Liver (tissue), 9 donors: ENCODE data around the gene SYCP1. TPM values are rescaled to one million over a fixed set of nuclear protein-coding genes. Genes with fewer than 3 reads are reported as not detected.

Source experiments
- DNase-seq: peaks from one replicate; pipeline ENCODE4 v3.0.0-alpha.2; 2017; ENCODE audit warnings: low spot score
- H3K27ac ChIP-seq, 2 donors: one replicate each; pipeline ENCODE4 v1.7.0; 2013; ENCODE audit warnings: inconsistent platforms in 2 of 2, low read length in 2 of 2, control low read depth in 1 of 2, low read depth in 1 of 2, mild to moderate bottlenecking in 1 of 2
- H3K27me3 ChIP-seq, 4 donors: one replicate each; pipeline versions ENCODE4 v1.6.1 to v1.7.0; 2013; ENCODE audit warnings: low read length in 3 of 4, inconsistent platforms in 1 of 4, mild to moderate bottlenecking in 1 of 4, moderate library complexity in 1 of 4; ENCODE audit not compliant: control insufficient read depth in 4 of 4, insufficient read depth in 4 of 4
- H3K36me3 ChIP-seq, 4 donors: one replicate each; pipeline versions ENCODE4 v1.6.1 to v1.7.0; 2013; ENCODE audit warnings: low read length in 3 of 4, mild to moderate bottlenecking in 3 of 4, low read depth in 1 of 4, moderate library complexity in 1 of 4; ENCODE audit not compliant: control insufficient read depth in 4 of 4, insufficient read depth in 3 of 4
- H3K4me1 ChIP-seq, 4 donors: one replicate each; pipeline versions ENCODE4 v1.6.1 to v1.7.0; 2013; ENCODE audit warnings: low read length in 3 of 4, mild to moderate bottlenecking in 3 of 4, moderate library complexity in 1 of 4; ENCODE audit not compliant: control insufficient read depth in 4 of 4, insufficient read depth in 4 of 4
- H3K4me3 ChIP-seq, 3 donors: one replicate each; pipeline versions ENCODE4 v1.6.1 to v1.7.0; 2013; ENCODE audit warnings: low read length in 3 of 3, control low read depth in 1 of 3, low read depth in 1 of 3, mild to moderate bottlenecking in 1 of 3
- H3K9ac ChIP-seq, 2 donors: one replicate each; pipeline ENCODE4 v1.7.0; 2013; ENCODE audit warnings: low read length in 2 of 2, mild to moderate bottlenecking in 2 of 2, moderate library complexity in 2 of 2, control low read depth in 1 of 2, low read depth in 1 of 2
- H3K9me3 ChIP-seq, 4 donors: one replicate each; pipeline versions ENCODE4 v1.6.1 to v1.7.0; 2013; ENCODE audit warnings: low read length in 3 of 4; ENCODE audit not compliant: control insufficient read depth in 4 of 4
- ATF3 ChIP-seq: IDR thresholded peaks from 2 replicates; pipeline ENCODE4 v1.6.1; 2016; ENCODE audit warnings: antibody characterized with exemption
- CTCF ChIP-seq: fragments of 150-350 bp; IDR thresholded peaks from 2 replicates; pipeline ENCODE4 v1.5.1; 2017; ENCODE audit warnings: improper control_type of control experiment, low read depth, low read length; ENCODE audit not compliant: missing input control
- EGR1 ChIP-seq, 2 donors: IDR thresholded peaks; 2 replicates each; pipeline ENCODE4 v1.6.1; 2016 to 2018; ENCODE audit warnings: antibody characterized with exemption in 2 of 2, low read depth in 2 of 2
- FOXA1 ChIP-seq: IDR thresholded peaks from 2 replicates; pipeline ENCODE4 v1.6.1; 2016; ENCODE audit warnings: antibody characterized with exemption
- FOXA2 ChIP-seq: IDR thresholded peaks from 2 replicates; pipeline ENCODE4 v1.6.1; 2016; ENCODE audit warnings: antibody characterized with exemption
- GABPA ChIP-seq, 2 donors: IDR thresholded peaks in 1 of 2; conservative IDR thresholded peaks in 1 of 2; 2 replicates each; pipeline ENCODE4 v1.6.1; 2016; ENCODE audit warnings: antibody characterized with exemption in 2 of 2, mild to moderate bottlenecking in 1 of 2, moderate library complexity in 1 of 2
- HNF4A ChIP-seq, 2 donors: conservative IDR thresholded peaks; 2 replicates each; pipeline ENCODE4 v1.6.1; 2016; ENCODE audit warnings: antibody characterized with exemption in 2 of 2, mild to moderate bottlenecking in 2 of 2
- HNF4G ChIP-seq: IDR thresholded peaks from 2 replicates; pipeline ENCODE4 v1.6.1; 2016; ENCODE audit warnings: antibody characterized with exemption
- JUND ChIP-seq, 2 donors: IDR thresholded peaks; 2 replicates each; pipeline ENCODE4 v1.6.1; 2016; ENCODE audit warnings: antibody characterized with exemption in 2 of 2
- MAX ChIP-seq: IDR thresholded peaks from 2 replicates; pipeline ENCODE4 v1.6.1; 2016; ENCODE audit warnings: antibody characterized with exemption
- NR2F2 ChIP-seq: IDR thresholded peaks from 2 replicates; pipeline ENCODE4 v1.6.1; 2016; ENCODE audit warnings: antibody characterized with exemption
- RAD21 ChIP-seq, 2 donors: IDR thresholded peaks; 2 replicates each; pipeline ENCODE4 v1.6.1; 2016; ENCODE audit warnings: antibody characterized with exemption in 2 of 2, mild to moderate bottlenecking in 2 of 2
- REST ChIP-seq: IDR thresholded peaks from 2 replicates; pipeline ENCODE4 v1.6.1; 2016; ENCODE audit warnings: antibody characterized with exemption, mild to moderate bottlenecking
- RXRA ChIP-seq, 2 donors: IDR thresholded peaks; 2 replicates each; pipeline ENCODE4 v1.6.1; 2017 to 2018; ENCODE audit warnings: antibody characterized with exemption in 2 of 2, mild to moderate bottlenecking in 1 of 2
- SP1 ChIP-seq: IDR thresholded peaks from 2 replicates; pipeline ENCODE4 v1.6.1; 2018; ENCODE audit warnings: antibody characterized with exemption, mild to moderate bottlenecking
- TAF1 ChIP-seq: conservative IDR thresholded peaks from 2 replicates; pipeline ENCODE4 v1.6.1; 2016; ENCODE audit warnings: antibody characterized with exemption, mild to moderate bottlenecking
- YY1 ChIP-seq: IDR thresholded peaks from 2 replicates; pipeline ENCODE4 v1.6.1; 2016; ENCODE audit warnings: antibody characterized with exemption, mild to moderate bottlenecking
- ZBTB33 ChIP-seq: IDR thresholded peaks from 2 replicates; pipeline ENCODE4 v1.6.1; 2016; ENCODE audit warnings: antibody characterized with exemption
- WGBS: extraction: QIAGEN DNeasy Blood & Tissue Kit; methylation state at CpG from one replicate; pipeline ENCODE4 v1.1.7; 2013; 5-methylcytosine and 5-hydroxymethylcytosine counted together
- polyA plus RNA-seq, 2 donors: library from polyadenylated mRNA; stranded (reverse) in 1 of 2; unstranded in 1 of 2; fragments of 200-250 nt in 1 of 2; fragments of >200 nt in 1 of 2; fragmentation: Nextera tagmentation in 1 of 2; extraction: Ambion mirVana in 1 of 2; gene quantifications; one replicate each; pipeline versions ENCODE4 v1.2.1 to v1.2.3, GENCODE V29; 2013 to 2015
- total RNA-seq, 2 donors: library from RNA; depleted of rRNA; stranded (reverse); fragments of >200 nt; gene quantifications; one replicate each; pipeline ENCODE4 v1.2.3, GENCODE V29; 2014
- donor health status: healthy.
- donor health status: healthy.
- donor health status: healthy.
- donor health status: healthy.
- donor health status: healthy.

SYCP1 gene
- total and polyA plus RNA-seq, 4 donors, result 0.89 TPM; not detected in 3

GRCh38 chr1:115012434-115012833 lies 157.8 kb downstream of the SYCP1 start:
- H3K27ac ChIP-seq, result no peak overlapping the region
- H3K4me1 ChIP-seq, result no peaks in the 10 kb centered on the region
- H3K9me3 ChIP-seq, result no peaks in the 10 kb centered on the region
- H3K27me3 ChIP-seq, result no peaks in the 10 kb centered on the region
- no peak for TF ChIP-seq JUND (IDR thresholded peaks at IDR 0.05)
- TF ChIP-seq MAX, result no peak
- TF ChIP-seq HNF4A (conservative IDR thresholded peaks at IDR 0.05), result no peak
- no peak for TF ChIP-seq FOXA2
- TF ChIP-seq RXRA (IDR thresholded peaks at IDR 0.05), result no peak
- no peak for TF ChIP-seq GABPA (IDR thresholded peaks at IDR 0.05 in 1 of 2, conservative IDR thresholded peaks at IDR 0.05 in 1 of 2)
- no peak for TF ChIP-seq NR2F2
- TF ChIP-seq RAD21 (IDR thresholded peaks at IDR 0.05), result no peak
- TF ChIP-seq ATF3, result no peak
- TF ChIP-seq HNF4G, result no peak
- TF ChIP-seq EGR1 (IDR thresholded peaks at IDR 0.05; ENCODE audit: low read depth in 2 of 2), result no peak
- TF ChIP-seq TAF1, result no peak
- no peak for TF ChIP-seq FOXA1
- no peak for TF ChIP-seq REST
- no peak for TF ChIP-seq SP1
- no peak for TF ChIP-seq YY1
- no peak for TF ChIP-seq CTCF
- no peak for TF ChIP-seq ZBTB33
- no peaks in the 10 kb centered on the region for H3K36me3 ChIP-seq
- 63% methylated on average over 1 of the region's 1 CpG for WGBS
- H3K4me3 ChIP-seq, result no peak overlapping the region
- no peak for DNase-seq
- H3K9ac ChIP-seq, result no peak overlapping the region
